ENCODE data around the gene ELMOD2. TPM values are rescaled to one million over a fixed set of nuclear protein-coding genes. Genes with fewer than 3 reads are reported as not detected.

The ELMOD2 gene
- polyA plus RNA-seq, 1 donor from 2014 or later, result 101 TPM

- no peaks in the 10 kb centered on the region for H4K20me1 ChIP-seq (ENCODE audit: insufficient read depth)
- no peaks in the 10 kb centered on the region for H3K27me3 ChIP-seq (ENCODE audit: insufficient read depth, low read depth, low read length)
- H3K9ac ChIP-seq (ENCODE audit: low read length), result no peak overlapping the region
- no peak overlapping the region for H3K27ac ChIP-seq (ENCODE audit: low read length)
- no peaks in the 10 kb centered on the region for H3K79me2 ChIP-seq (replicated peaks; ENCODE audit: insufficient read depth, low read length)
- H3K36me3 ChIP-seq (ENCODE audit: insufficient read depth, low read length), result no peaks in the 10 kb centered on the region
- H3K4me2 ChIP-seq (ENCODE audit: low read length), result no peak overlapping the region
- H3F3A ChIP-seq (ENCODE audit: insufficient read depth, low read length, poor library complexity, severe bottlenecking), result no peaks in the 10 kb centered on the region
- no peak overlapping the region for H2AFZ ChIP-seq (ENCODE audit: low read depth, low read length)
- no peaks in the 10 kb centered on the region for H3K9me2 ChIP-seq (ENCODE audit: insufficient read depth, low read length)
- H3K4me3 ChIP-seq (ENCODE audit: low read length), result no peak overlapping the region
- H3K9me3 ChIP-seq (ENCODE audit: low read length), result no peaks in the 10 kb centered on the region
- no peak for TF ChIP-seq SMC3 (conservative IDR thresholded peaks at IDR 0.05; ENCODE audit: poor library complexity)
- TF ChIP-seq REST (IDR thresholded peaks at IDR 0.05; ENCODE audit: borderline replicate concordance), result no peak
- TF ChIP-seq RAD21 (conservative IDR thresholded peaks at IDR 0.05), result no peak
- no peak for TF ChIP-seq CTCF (IDR thresholded peaks at IDR 0.05; ENCODE audit: poor library complexity, severe bottlenecking)
- TF ChIP-seq TAF1 (IDR thresholded peaks at IDR 0.05; ENCODE audit: low read depth), result no peak
- no peak for TF ChIP-seq MXI1 (conservative IDR thresholded peaks at IDR 0.05; ENCODE audit: poor library complexity, severe bottlenecking)
- TF ChIP-seq POLR2AphosphoS5 (IDR thresholded peaks at IDR 0.05), result no peak
- no peak for TF ChIP-seq EP300 (conservative IDR thresholded peaks at IDR 0.05; ENCODE audit: poor library complexity, severe bottlenecking)
- no peak for TF ChIP-seq EZH2 (IDR thresholded peaks at IDR 0.05; ENCODE audit: borderline replicate concordance, insufficient read depth, low read length, poor library complexity, severe bottlenecking)
These were observed 55.3 kb downstream of the ELMOD2 start for GRCh38 chr4:140579278-140579677.

- Histone ChIP-seq H3K27ac (ENCODE audit: low read length) (no peak overlapping the region), H3K79me2 (replicated peaks; ENCODE audit: insufficient read depth, low read length) (no peaks in the 10 kb centered on the region), H3K9me2 (ENCODE audit: insufficient read depth, low read length) (no peaks in the 10 kb centered on the region), H3K4me3 (ENCODE audit: low read length) (no peak overlapping the region), H3K36me3 (ENCODE audit: insufficient read depth, low read length) (no peaks in the 10 kb centered on the region), H3K4me2 (ENCODE audit: low read length) (no peak overlapping the region), H2AFZ (ENCODE audit: low read depth, low read length) (no peak overlapping the region), H4K20me1 (ENCODE audit: insufficient read depth) (no peaks in the 10 kb centered on the region), H3K9me3 (ENCODE audit: low read length) (no peaks in the 10 kb centered on the region), H3K9ac (ENCODE audit: low read length) (no peak overlapping the region), H3K27me3 (ENCODE audit: insufficient read depth, low read depth, low read length) (no peaks in the 10 kb centered on the region), H3F3A (ENCODE audit: insufficient read depth, low read length, poor library complexity, severe bottlenecking) (no peaks in the 10 kb centered on the region)
- TF ChIP-seq REST (IDR thresholded peaks at IDR 0.05; ENCODE audit: borderline replicate concordance), result no peak
- no peak for TF ChIP-seq EP300 (conservative IDR thresholded peaks at IDR 0.05; ENCODE audit: poor library complexity, severe bottlenecking)
- TF ChIP-seq CTCF (IDR thresholded peaks at IDR 0.05; ENCODE audit: poor library complexity, severe bottlenecking), result no peak
- no peak for TF ChIP-seq MXI1 (conservative IDR thresholded peaks at IDR 0.05; ENCODE audit: poor library complexity, severe bottlenecking)
- TF ChIP-seq POLR2AphosphoS5 (IDR thresholded peaks at IDR 0.05), result no peak
- no peak for TF ChIP-seq EZH2 (IDR thresholded peaks at IDR 0.05; ENCODE audit: borderline replicate concordance, insufficient read depth, low read length, poor library complexity, severe bottlenecking)
These were observed 57.1 kb downstream of the ELMOD2 start for GRCh38 chr4:140581078-140581477.

Measured in neural cell (in vitro differentiated cells).